HepG2 (cell line): ENCODE measurements around the gene CES3. TPM values are rescaled to one million over a fixed set of nuclear protein-coding genes. Genes with fewer than 3 reads are reported as not detected.
A peak's percentile ranks its signal among the peaks of the same experiment; 100 is the strongest.

Experiments
- AHR ChIP-seq: IDR thresholded peaks from 2 replicates; pipeline ENCODE4 v1.6.1; 2018; ENCODE audit warnings: missing genetic modification reagents, missing compliant biosample characterization
- GABPA ChIP-seq, 2 experiments: IDR thresholded peaks; 2 replicates each; pipeline ENCODE4 v1.6.1; 2011 to 2016; ENCODE audit warnings: low read depth in 2 of 2, low read length in 1 of 2, missing biosample characterization in 1 of 2, missing genetic modification characterization in 1 of 2
- KDM1A ChIP-seq: IDR thresholded peaks from 2 replicates; pipeline ENCODE4 v1.6.1; 2016; ENCODE audit warnings: missing compliant biosample characterization
- KDM5B ChIP-seq: sonication (generic); formaldehyde crosslinking; IDR thresholded peaks from 2 replicates; pipeline ENCODE4 v1.4.0; 2020; ENCODE audit warnings: missing genetic modification reagents, mild to moderate bottlenecking, borderline replicate concordance
- NFIC ChIP-seq: IDR thresholded peaks from 2 replicates; pipeline ENCODE4 v1.6.1; 2012; ENCODE audit warnings: mild to moderate bottlenecking, low read length, inconsistent platforms
- PHB2 ChIP-seq: fragments of 450-650 bp; IDR thresholded peaks from 2 replicates; pipeline ENCODE4 v1.6.1; 2018; ENCODE audit not compliant: partially characterized antibody
- PPARG ChIP-seq: conservative IDR thresholded peaks from 2 replicates; pipeline ENCODE4 v1.6.1; 2016; ENCODE audit warnings: missing biosample characterization, missing genetic modification reagents
- SATB2 ChIP-seq: sonication (generic); formaldehyde crosslinking; IDR thresholded peaks from 2 replicates; pipeline ENCODE4 v1.5.0; 2020; ENCODE audit warnings: missing genetic modification reagents
- TERF1 ChIP-seq: sonication (generic); formaldehyde crosslinking; IDR thresholded peaks from 2 replicates; pipeline ENCODE4 v1.8.0; 2022; ENCODE audit warnings: mild to moderate bottlenecking, missing genetic modification reagents, moderate library complexity
- ZNF160 ChIP-seq: sonication (generic); formaldehyde crosslinking; IDR thresholded peaks from 2 replicates; pipeline ENCODE4 v1.8.0; 2022; ENCODE audit warnings: mild to moderate bottlenecking, inconsistent platforms, missing genetic modification reagents
- ZNF503 ChIP-seq: sonication (generic); formaldehyde crosslinking; IDR thresholded peaks from 2 replicates; pipeline ENCODE4 v1.4.0; 2020; ENCODE audit warnings: missing genetic modification reagents
- ZNF572 ChIP-seq: sonication (generic); formaldehyde crosslinking; IDR thresholded peaks from 2 replicates; pipeline ENCODE4 v1.5.1; 2020; ENCODE audit warnings: mild to moderate bottlenecking, missing genetic modification reagents
- ZNF607 ChIP-seq: sonication (generic); formaldehyde crosslinking; IDR thresholded peaks from 2 replicates; pipeline ENCODE4 v1.5.1; 2020; ENCODE audit warnings: missing genetic modification reagents, mild to moderate bottlenecking, borderline replicate concordance
- ZNF609 ChIP-seq: sonication (generic); formaldehyde crosslinking; IDR thresholded peaks from 2 replicates; pipeline ENCODE4 v1.4.0; 2020; ENCODE audit warnings: mild to moderate bottlenecking, missing genetic modification reagents, borderline replicate concordance
- ZNF660 ChIP-seq: sonication (generic); formaldehyde crosslinking; IDR thresholded peaks from 2 replicates; pipeline ENCODE4 v1.5.1; 2020; ENCODE audit warnings: mild to moderate bottlenecking, low read depth, missing genetic modification reagents, borderline replicate concordance
- polyA plus RNA-seq, 8 experiments: library from polyadenylated mRNA; depleted of rRNA in 3 of 8; stranded (reverse) in 7 of 8; unstranded in 1 of 8; fragments of >200 nt; fragmentation: Illumina TruSeq in 4 of 8; extraction: Trizol in 4 of 8; gene quantifications; 2 replicates each; pipeline versions ENCODE4 v1.2.1 to v1.2.3, GENCODE V29; 2011 to 2016; ENCODE audit warnings: low read depth in 4 of 8, missing spikeins in 1 of 8, mixed read lengths in 1 of 8; ENCODE audit not compliant: insufficient read depth in 1 of 8
- total RNA-seq, 5 experiments: library from RNA; depleted of rRNA; stranded (reverse); fragments of >200 nt; fragmentation: Illumina TruSeq; extraction: Trizol; gene quantifications; 2 replicates each; pipeline ENCODE4 v1.2.3, GENCODE V29; 2016; ENCODE audit warnings: low read depth in 1 of 5
- TF ChIP-seq, protein P1 (sequence below): sonication (generic); formaldehyde crosslinking; conservative IDR thresholded peaks from 2 replicates; pipeline ENCODE4 v1.4.0; 2020; ENCODE audit warnings: missing genetic modification reagents
- TF ChIP-seq, protein P2 (sequence below): sonication (generic); formaldehyde crosslinking; conservative IDR thresholded peaks from 2 replicates; pipeline ENCODE4 v1.8.0; 2022; ENCODE audit warnings: missing genetic modification reagents

CES3 gene
- total and polyA plus RNA-seq, 2 of the 13 experiments (the other 11 are each of a cell fraction or from before 2014, with no cell fraction given) = 6.6 to 17.4 TPM

DNA sequence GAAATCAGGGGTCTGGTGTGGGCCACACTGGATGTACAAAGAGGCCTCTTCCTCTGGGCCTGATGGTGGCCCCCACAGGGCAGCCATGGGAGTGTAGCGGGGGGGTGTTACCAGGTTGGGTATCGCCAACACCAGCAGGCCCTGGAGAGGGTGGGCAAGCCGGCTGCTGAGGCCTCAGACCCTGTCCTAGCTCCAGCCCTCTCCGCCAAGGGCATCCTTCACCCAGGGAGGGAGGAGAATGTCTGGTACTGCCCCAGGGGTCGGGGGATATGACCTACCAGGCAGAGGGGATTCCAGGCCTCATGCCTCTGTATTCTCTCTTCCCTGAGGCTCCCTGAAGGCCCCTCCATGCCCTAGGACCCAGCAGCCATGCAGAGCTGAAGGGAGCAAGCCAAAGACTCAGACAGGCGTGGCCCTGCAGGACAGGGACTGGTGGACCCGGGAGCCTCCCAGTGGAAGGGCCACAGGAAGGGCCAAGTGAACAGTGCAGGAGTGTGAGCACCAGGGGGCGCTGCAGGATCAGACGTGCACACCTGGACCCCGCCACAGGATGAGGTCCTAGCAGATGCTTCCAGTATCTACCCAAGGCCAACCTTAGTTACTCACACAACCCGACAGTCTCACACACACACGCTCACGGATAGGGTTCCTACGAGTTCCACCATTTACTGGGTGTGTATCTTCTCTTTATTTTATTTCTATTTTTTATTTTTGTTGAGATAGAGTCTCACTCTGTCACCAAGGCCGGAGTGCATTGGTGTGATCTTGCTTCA, 16.5 kb downstream of the CES3 start (continued):
- no peak for TF ChIP-seq ZNF607 (CRISPR knock-in tag)
- no peak for TF ChIP-seq NFIC
- no peak for TF ChIP-seq TERF1 (CRISPR knock-in tag)
- TF ChIP-seq KDM1A = peak; percentile 30; the same call in 1 of the 2 replicates
- TF ChIP-seq ZNF572 (CRISPR knock-in tag) = no peak
- TF ChIP-seq, protein P1, sequence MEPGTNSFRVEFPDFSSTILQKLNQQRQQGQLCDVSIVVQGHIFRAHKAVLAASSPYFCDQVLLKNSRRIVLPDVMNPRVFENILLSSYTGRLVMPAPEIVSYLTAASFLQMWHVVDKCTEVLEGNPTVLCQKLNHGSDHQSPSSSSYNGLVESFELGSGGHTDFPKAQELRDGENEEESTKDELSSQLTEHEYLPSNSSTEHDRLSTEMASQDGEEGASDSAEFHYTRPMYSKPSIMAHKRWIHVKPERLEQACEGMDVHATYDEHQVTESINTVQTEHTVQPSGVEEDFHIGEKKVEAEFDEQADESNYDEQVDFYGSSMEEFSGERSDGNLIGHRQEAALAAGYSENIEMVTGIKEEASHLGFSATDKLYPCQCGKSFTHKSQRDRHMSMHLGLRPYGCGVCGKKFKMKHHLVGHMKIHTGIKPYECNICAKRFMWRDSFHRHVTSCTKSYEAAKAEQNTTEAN = no peak
- TF ChIP-seq GABPA (IDR thresholded peaks at IDR 0.05; ENCODE audit: low read depth, low read length) = no peak
- peak; percentile 23; the same call in 1 of the 2 replicates for TF ChIP-seq GABPA (CRISPR knock-in tag; IDR thresholded peaks at IDR 0.05; ENCODE audit: low read depth)
- TF ChIP-seq, protein P2, sequence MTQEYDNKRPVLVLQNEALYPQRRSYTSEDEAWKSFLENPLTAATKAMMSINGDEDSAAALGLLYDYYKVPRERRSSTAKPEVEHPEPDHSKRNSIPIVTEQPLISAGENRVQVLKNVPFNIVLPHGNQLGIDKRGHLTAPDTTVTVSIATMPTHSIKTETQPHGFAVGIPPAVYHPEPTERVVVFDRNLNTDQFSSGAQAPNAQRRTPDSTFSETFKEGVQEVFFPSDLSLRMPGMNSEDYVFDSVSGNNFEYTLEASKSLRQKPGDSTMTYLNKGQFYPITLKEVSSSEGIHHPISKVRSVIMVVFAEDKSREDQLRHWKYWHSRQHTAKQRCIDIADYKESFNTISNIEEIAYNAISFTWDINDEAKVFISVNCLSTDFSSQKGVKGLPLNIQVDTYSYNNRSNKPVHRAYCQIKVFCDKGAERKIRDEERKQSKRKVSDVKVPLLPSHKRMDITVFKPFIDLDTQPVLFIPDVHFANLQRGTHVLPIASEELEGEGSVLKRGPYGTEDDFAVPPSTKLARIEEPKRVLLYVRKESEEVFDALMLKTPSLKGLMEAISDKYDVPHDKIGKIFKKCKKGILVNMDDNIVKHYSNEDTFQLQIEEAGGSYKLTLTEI (CRISPR knock-in tag) = no peak
- no peak for TF ChIP-seq AHR
- no peak for TF ChIP-seq ZNF503 (CRISPR knock-in tag)
- 0 out of 2 replicates have a peak, but pooled peaks have one; percentile 42 for TF ChIP-seq ZNF609 (CRISPR knock-in tag)
- no peak; the same call in 1 of the 2 replicates for TF ChIP-seq KDM5B (CRISPR knock-in tag)
- TF ChIP-seq ZNF660 (CRISPR knock-in tag) = no peak
- TF ChIP-seq PPARG (CRISPR knock-in tag) = 0 out of 2 replicates have a peak, but pooled peaks have one; percentile 46
- TF ChIP-seq PHB2 = no peak
- no peak for TF ChIP-seq ZNF160 (CRISPR knock-in tag)
- no peak for TF ChIP-seq SATB2 (CRISPR knock-in tag)
